HG03066 (cell line): ENCODE data around the gene MRGPRX4.
A peak's percentile ranks its signal among the peaks of the same experiment; 100 is the strongest.
"Not testable (repeated sequence)": the region's sequence is repeated elsewhere in the genome, so short reads cannot be mapped to it uniquely, and the experiment has no call there.

Experiments
- ATAC-seq: cut with Tn5 transposase; IDR thresholded peaks from one replicate; pipeline ENCODE4 v1.9.1; 2021; ENCODE audit warnings: low read depth; ENCODE audit not compliant: unreplicated experiment

Gene MRGPRX4

GRCh38 chr11:18172666-18173065 lies at the start of gene MRGPRX4:
MRGPRX4 (plus strand) TSS chr11:18172837; CDS start chr11:18173257, 420 bp downstream.
- no peak for ATAC-seq

- ATAC-seq = not testable (repeated sequence)
These were observed 41.5 kb upstream of the MRGPRX4 start for GRCh38 chr11:18131115-18131514.

GRCh38 chr11:18132341-18132740 lies 40.3 kb upstream of the MRGPRX4 start, which contains the start of gene MRGPRX3:
MRGPRX3 (plus strand) TSS chr11:18132571; CDS start chr11:18137203, 4,632 bp downstream.
- ATAC-seq = no peak

- no peak for ATAC-seq
These were observed 37.3 kb upstream of the MRGPRX4 start for GRCh38 chr11:18135308-18135707.

- no peak for ATAC-seq
These were observed 35.3 kb upstream of the MRGPRX4 start for GRCh38 chr11:18137186-18137800.

- no peak for ATAC-seq
These were observed 32.5 kb upstream of the MRGPRX4 start for GRCh38 chr11:18140145-18140544.

GRCh38 chr11:18144243-18144642 lies 28.4 kb upstream of the MRGPRX4 start:
- no peak for ATAC-seq

GRCh38 chr11:18145025-18145424 lies 27.6 kb upstream of the MRGPRX4 start:
- no peak for ATAC-seq

GRCh38 chr11:18145837-18146236 lies 26.8 kb upstream of the MRGPRX4 start:
- ATAC-seq = no peak

- no peak for ATAC-seq
These were observed 21.1 kb upstream of the MRGPRX4 start for GRCh38 chr11:18151581-18151980.

GRCh38 chr11:18168372-18168771 lies 4.3 kb upstream of the MRGPRX4 start:
- ATAC-seq = no peak

- ATAC-seq = peak; percentile 50
These were observed 1.1 kb upstream of the MRGPRX4 start for GRCh38 chr11:18171377-18172000.

GRCh38 chr11:18173225-18173866 lies 709 bp downstream of the MRGPRX4 start:
- ATAC-seq = no peak

- ATAC-seq = no peak
These were observed 16.2 kb downstream of the MRGPRX4 start for GRCh38 chr11:18188796-18189195.

- not testable (repeated sequence) for ATAC-seq
These were observed 17.0 kb downstream of the MRGPRX4 start for GRCh38 chr11:18189476-18190245.

GRCh38 chr11:18191376-18191775 lies 18.7 kb downstream of the MRGPRX4 start:
- no peak for ATAC-seq

- ATAC-seq = no peak
These were observed 20.4 kb downstream of the MRGPRX4 start for GRCh38 chr11:18193010-18193409.

GRCh38 chr11:18196532-18196931 lies 23.9 kb downstream of the MRGPRX4 start:
- no peak for ATAC-seq

GRCh38 chr11:18197738-18198137 lies 25.1 kb downstream of the MRGPRX4 start:
- not testable (repeated sequence) for ATAC-seq

- ATAC-seq = no peak
These were observed 31.1 kb downstream of the MRGPRX4 start for GRCh38 chr11:18203723-18204122.

GRCh38 chr11:18204220-18204619 lies 31.6 kb downstream of the MRGPRX4 start:
- ATAC-seq = no peak
